Spleen (tissue), 13 donors: ENCODE data around the gene ELSPBP1. TPM values are rescaled to one million over a fixed set of nuclear protein-coding genes. Genes with fewer than 3 reads are reported as not detected.
A peak's percentile ranks its signal among the peaks of the same experiment; 100 is the strongest.
"Not testable (repeated sequence)": the region's sequence is repeated elsewhere in the genome, so short reads cannot be mapped to it uniquely, and the experiment has no call there.

ENCODE experiments used
- DNase-seq: peaks from one replicate; pipeline ENCODE4 v3.0.0-alpha.2; 2020
- H3K27ac ChIP-seq, 8 donors: fragments of 200-600 bp; sonication (generic) in 7 of 8; 1 replicate in 4 of 8; 2 replicates in 4 of 8; pipeline versions ENCODE4 v1.5.0 to v1.8.0; 2016 to 2021; ENCODE audit warnings: inconsistent platforms in 4 of 8, mild to moderate bottlenecking in 4 of 8, moderate library complexity in 1 of 8
- H3K27me3 ChIP-seq, 7 donors: fragments of 200-600 bp; sonication (generic) in 6 of 7; replicated peaks in 1 of 7; 1 replicate in 4 of 7; 2 replicates in 3 of 7; pipeline versions ENCODE4 v1.5.0 to v1.8.0; 2016 to 2021; ENCODE audit warnings: inconsistent platforms in 3 of 7, mild to moderate bottlenecking in 1 of 7
- H3K36me3 ChIP-seq, 6 donors: fragments of 200-600 bp; sonication (generic) in 5 of 6; 1 replicate in 4 of 6; 2 replicates in 2 of 6; pipeline versions ENCODE4 v1.5.0 to v1.8.0; 2016 to 2021; ENCODE audit warnings: inconsistent platforms in 2 of 6
- H3K4me1 ChIP-seq, 6 donors: fragments of 200-600 bp; sonication (generic) in 5 of 6; 1 replicate in 3 of 6; 2 replicates in 3 of 6; pipeline versions ENCODE4 v1.5.0 to v1.8.0; 2016 to 2021; ENCODE audit warnings: inconsistent platforms in 3 of 6
- H3K4me3 ChIP-seq, 8 donors: fragments of 200-600 bp; sonication (generic) in 7 of 8; 1 replicate in 4 of 8; 2 replicates in 4 of 8; pipeline versions ENCODE4 v1.5.0 to v1.8.0; 2016 to 2021; ENCODE audit warnings: inconsistent platforms in 4 of 8, mild to moderate bottlenecking in 4 of 8, moderate library complexity in 2 of 8
- H3K9me3 ChIP-seq, 8 donors: fragments of 200-600 bp; sonication (generic) in 7 of 8; 1 replicate in 4 of 8; 2 replicates in 4 of 8; pipeline versions ENCODE4 v1.5.0 to v1.8.0; 2016 to 2021; ENCODE audit warnings: inconsistent platforms in 4 of 8
- POLR2A ChIP-seq, 3 donors: fragments of 450-650 bp; IDR thresholded peaks; one replicate each; pipeline ENCODE4 v1.5.1; 2017; ENCODE audit warnings: antibody characterized with exemption in 3 of 3, mild to moderate bottlenecking in 1 of 3
- POLR2AphosphoS5 ChIP-seq, 3 donors: sonication (generic); formaldehyde crosslinking; IDR thresholded peaks; one replicate each; pipeline ENCODE4 v1.5.1; 2017; ENCODE audit warnings: antibody characterized with exemption in 3 of 3
- WGBS, 5 donors: extraction: QIAGEN DNeasy Blood & Tissue Kit in 3 of 5; methylation state at CpG; one replicate each; pipeline versions ENCODE4 v1.1.5 to v1.1.7; 2013 to 2018; 5-methylcytosine and 5-hydroxymethylcytosine counted together
- intact Hi-C: fragments of 100-400 bp; cut with DNase I; formaldehyde crosslinking; loops from one replicate; pipeline ENCODE4 v1.15.0; 2023; ENCODE audit warnings: low total_unique reads
- long read RNA-seq, 2 donors: transcript quantifications; one replicate each; lab custom pipeline, GENCODE V29; 2026
- polyA plus RNA-seq, 3 donors: library from polyadenylated mRNA; stranded (reverse); fragments of 200-250 nt; gene quantifications; one replicate each; pipeline ENCODE4 v1.2.1, GENCODE V29; 2013
- total RNA-seq, 7 donors: library from RNA; depleted of rRNA in 3 of 7; stranded (reverse); fragments of >200 nt in 3 of 7; fragmentation: NEBNext Ultra II Directional in 4 of 7; extraction: Animal tissue kit (Norgen Biotek cat#: 25700) in 4 of 7; gene quantifications; one replicate each; pipeline versions ENCODE4 v1.1.0 to v1.2.1, GENCODE V29; 2016 to 2021
- TF ChIP-seq, protein P1 (sequence below), 11 experiments: fragments of 200-600 bp in 7 of 11; fragments of 450-650 bp in 4 of 11; sonication (generic) in 4 of 11; IDR thresholded peaks in 8 of 11; conservative IDR thresholded peaks in 3 of 11; 1 replicate in 7 of 11; 2 replicates in 4 of 11; pipeline versions ENCODE4 v1.4.0 to v1.8.0; 2016 to 2021; ENCODE audit warnings: antibody characterized with exemption in 11 of 11, inconsistent platforms in 4 of 11, mild to moderate bottlenecking in 1 of 11
- donor health status: healthy with polysubstance abuse.
- donor health status: DM: no; HTN: no; CAD: no; lungs with moderate emphysema.
- donor health status: DM: no; HTN: no; CAD: no.
- donor health status: Bipolar disorder and iron deficiency.
- donor health status: healthy.
- donor health status: DM: no; HTN: no; CAD: no.
- donor health status: DM: yes; HTN: yes; CAD: no.

Gene ELSPBP1
- total RNA-seq: not detected
- not detected for polyA plus RNA-seq
- long read RNA-seq, donor 1: 0 reads
- long read RNA-seq, donor 2: 0 reads

DNA sequence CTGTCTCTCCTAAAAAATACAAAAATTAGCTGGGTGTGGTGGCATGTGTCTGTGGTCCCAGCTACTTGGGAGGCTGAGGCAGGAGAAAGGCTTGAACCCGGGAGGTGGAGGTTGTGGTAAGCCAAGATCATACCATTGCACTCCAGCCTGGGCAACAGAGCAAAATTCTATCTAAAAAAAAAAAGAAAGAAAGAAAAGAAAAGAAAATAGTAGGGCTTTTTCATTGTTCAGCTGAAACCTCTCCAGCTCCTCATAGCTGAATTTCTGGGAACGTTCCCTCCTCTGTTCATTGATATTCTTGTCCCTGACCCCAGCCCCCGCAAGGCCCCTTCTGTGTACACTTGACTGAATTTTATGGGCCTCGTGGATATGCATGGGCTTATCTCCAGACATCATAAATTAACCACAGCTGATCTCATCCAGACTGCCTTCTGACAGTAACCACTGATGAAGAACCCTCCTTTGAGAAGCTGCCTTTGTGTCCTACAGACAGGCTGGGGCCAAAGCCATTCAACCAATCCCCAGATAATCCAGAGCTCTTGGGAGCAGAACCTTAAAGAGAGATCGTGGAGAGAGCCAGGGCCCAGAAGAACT, at the start of gene ELSPBP1:
Gene ELSPBP1, plus strand, starts transcription at position 424 of the 594 bp plus-strand sequence. CDS start 14,036 bp downstream, outside the sequence.
- intact Hi-C loops: no loop called here
- H3K27me3 ChIP-seq: peaks cover 0 to 47% (median 0%) of the 10 kb centered on the region in 7 donors
- no peak within 1 kb of the TSS for H3K4me3 ChIP-seq
- 49 to 68% (median 65%) methylated on average over 5 of the region's 5 CpGs for WGBS, 5 donors
- H3K4me1 ChIP-seq: no peaks in the 10 kb centered on the region
- H3K36me3 ChIP-seq: no peaks in the 10 kb centered on the region
- TF ChIP-seq, protein P1, sequence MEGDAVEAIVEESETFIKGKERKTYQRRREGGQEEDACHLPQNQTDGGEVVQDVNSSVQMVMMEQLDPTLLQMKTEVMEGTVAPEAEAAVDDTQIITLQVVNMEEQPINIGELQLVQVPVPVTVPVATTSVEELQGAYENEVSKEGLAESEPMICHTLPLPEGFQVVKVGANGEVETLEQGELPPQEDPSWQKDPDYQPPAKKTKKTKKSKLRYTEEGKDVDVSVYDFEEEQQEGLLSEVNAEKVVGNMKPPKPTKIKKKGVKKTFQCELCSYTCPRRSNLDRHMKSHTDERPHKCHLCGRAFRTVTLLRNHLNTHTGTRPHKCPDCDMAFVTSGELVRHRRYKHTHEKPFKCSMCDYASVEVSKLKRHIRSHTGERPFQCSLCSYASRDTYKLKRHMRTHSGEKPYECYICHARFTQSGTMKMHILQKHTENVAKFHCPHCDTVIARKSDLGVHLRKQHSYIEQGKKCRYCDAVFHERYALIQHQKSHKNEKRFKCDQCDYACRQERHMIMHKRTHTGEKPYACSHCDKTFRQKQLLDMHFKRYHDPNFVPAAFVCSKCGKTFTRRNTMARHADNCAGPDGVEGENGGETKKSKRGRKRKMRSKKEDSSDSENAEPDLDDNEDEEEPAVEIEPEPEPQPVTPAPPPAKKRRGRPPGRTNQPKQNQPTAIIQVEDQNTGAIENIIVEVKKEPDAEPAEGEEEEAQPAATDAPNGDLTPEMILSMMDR (IDR thresholded peaks at IDR 0.05 in 8 of 11, conservative IDR thresholded peaks at IDR 0.05 in 3 of 11): no peak
- no peak for TF ChIP-seq POLR2AphosphoS5 (IDR thresholded peaks at IDR 0.05)
- no peak for TF ChIP-seq POLR2A (IDR thresholded peaks at IDR 0.05)
- no peak for DNase-seq
- H3K9me3 ChIP-seq: no peaks in the 10 kb centered on the region
- no peak within 1 kb of the TSS for H3K27ac ChIP-seq

DNA sequence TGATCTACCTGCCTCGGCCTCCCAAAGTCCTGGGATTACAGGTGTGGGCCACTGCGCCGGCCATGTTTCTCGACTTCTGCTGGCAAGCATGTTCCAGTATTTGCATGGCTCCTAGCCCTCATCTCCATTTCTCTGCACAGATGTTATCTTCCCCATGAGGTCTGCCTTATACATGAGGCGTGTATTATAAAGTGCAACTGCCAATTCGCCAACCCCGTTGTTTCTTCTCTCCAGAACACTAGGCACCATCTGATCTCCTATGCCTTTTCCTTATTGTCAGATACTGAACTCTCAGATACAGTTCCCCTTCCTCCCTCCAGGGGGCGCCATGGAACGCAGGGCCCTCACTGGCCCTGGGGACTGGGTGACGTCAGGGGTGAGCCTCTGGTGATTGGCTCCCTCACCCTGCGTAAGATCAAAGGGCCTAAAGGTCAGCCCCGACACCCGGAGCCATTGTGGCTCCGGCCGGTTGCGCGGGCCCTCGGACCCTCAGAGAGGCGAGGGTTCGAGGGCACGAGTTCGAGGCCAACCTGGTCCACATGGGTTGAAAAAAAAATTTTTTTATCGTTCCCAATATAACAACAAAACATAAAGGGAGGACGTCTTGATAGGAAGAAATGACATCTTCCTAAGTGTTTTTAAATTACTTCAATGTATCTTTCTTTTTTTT, 44.4 kb upstream of the ELSPBP1 start:
- peak; percentile 84 for DNase-seq
- H3K27me3 ChIP-seq: peaks cover 0 to 11% (median 0%) of the 10 kb centered on the region in 7 donors
- H3K4me1 ChIP-seq, H3K9me3 ChIP-seq, intact Hi-C loops, H3K27ac ChIP-seq, H3K4me3 ChIP-seq, H3K36me3 ChIP-seq: not testable (repeated sequence)
- 77 to 91% (median 90%) methylated on average over 18 to 23 of the region's 24 CpGs for WGBS, 5 donors

DNA sequence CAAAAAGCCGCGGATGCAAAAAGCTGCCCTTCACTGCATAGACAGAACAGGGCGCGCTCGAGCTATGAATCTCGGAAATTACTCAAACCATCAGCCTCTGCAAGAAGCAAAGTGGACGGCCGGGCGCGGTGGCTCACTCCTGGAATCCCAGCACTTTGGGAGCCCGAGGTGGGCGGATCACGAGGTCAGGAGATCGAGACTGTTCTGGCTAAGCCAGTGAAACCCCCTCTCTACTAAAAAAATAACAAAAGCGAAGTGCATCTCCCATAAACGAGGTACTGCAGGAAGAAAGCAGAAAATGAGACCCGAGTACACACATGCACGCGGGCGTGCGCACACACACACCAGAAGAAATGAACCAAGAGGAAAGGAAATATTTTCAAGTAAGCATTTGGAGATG, 42.3 kb upstream of the ELSPBP1 start:
- H3K27me3 ChIP-seq: peaks cover 0 to 11% (median 0%) of the 10 kb centered on the region in 7 donors
- DNase-seq, intact Hi-C loops, H3K36me3 ChIP-seq, H3K27ac ChIP-seq, H3K4me1 ChIP-seq, H3K4me3 ChIP-seq, H3K9me3 ChIP-seq: not testable (repeated sequence)
- TF ChIP-seq, protein P1 (IDR thresholded peaks at IDR 0.05 in 8 of 11, conservative IDR thresholded peaks at IDR 0.05 in 3 of 11): peak in 1 of 11 experiments; percentile 26
- WGBS, 5 donors: 58% methylated on average over 15 of the region's 21 CpGs; no CpG with 5 or more reads in 4 of the 5 donors

DNA sequence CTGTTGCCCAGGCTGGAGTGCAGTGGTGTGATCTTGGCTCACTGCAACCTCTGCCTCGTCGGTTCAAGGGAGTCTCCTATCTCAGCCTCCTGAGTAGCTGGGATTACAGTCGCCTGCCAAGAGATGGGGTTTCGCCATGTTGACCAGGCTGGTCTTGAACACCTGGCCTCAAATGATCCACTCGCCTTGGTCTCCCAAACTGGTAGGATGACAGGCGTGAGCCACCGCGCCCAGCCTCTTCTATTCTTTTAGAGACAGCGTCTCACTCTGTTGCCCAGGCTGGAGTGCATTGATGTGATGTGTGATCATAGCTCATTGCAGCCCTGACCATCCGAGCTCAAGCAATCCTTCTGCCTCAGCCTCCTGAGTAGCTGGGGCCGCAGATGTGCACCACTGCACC, 38.5 kb upstream of the ELSPBP1 start:
- DNase-seq, H3K9me3 ChIP-seq, H3K4me3 ChIP-seq, intact Hi-C loops, H3K27ac ChIP-seq, H3K4me1 ChIP-seq, H3K36me3 ChIP-seq, H3K27me3 ChIP-seq: not testable (repeated sequence)
- WGBS, 5 donors: 88 to 96% (median 92%) methylated on average over 6 to 8 of the region's 11 CpGs

DNA sequence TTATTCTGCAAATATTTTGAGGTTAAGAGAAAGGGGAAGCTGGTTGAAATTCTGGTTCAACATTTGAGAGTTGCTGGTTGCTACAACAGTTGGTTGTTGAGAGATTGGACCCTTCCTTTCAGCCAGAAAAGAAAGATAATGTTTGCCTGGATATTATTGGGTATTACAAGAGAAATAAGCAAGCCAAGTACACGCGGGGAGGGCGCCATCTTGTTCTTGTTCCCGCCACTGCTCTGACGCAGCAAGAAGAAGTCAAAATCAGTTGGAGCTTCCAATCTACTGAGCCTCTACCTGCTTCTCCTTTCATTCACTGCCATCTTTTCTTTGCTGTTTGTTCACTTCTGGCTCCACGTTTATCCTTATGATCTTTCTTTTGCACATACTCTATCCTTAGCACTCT, 20.9 kb upstream of the ELSPBP1 start:
- no peaks in the 10 kb centered on the region for H3K4me1 ChIP-seq
- peaks cover 0 to 7% (median 0%) of the 10 kb centered on the region in 8 donors for H3K9me3 ChIP-seq
- no peak for TF ChIP-seq POLR2AphosphoS5 (IDR thresholded peaks at IDR 0.05)
- TF ChIP-seq, protein P1 (IDR thresholded peaks at IDR 0.05 in 8 of 11, conservative IDR thresholded peaks at IDR 0.05 in 3 of 11): no peak
- TF ChIP-seq POLR2A (IDR thresholded peaks at IDR 0.05): no peak
- H3K27ac ChIP-seq: no peak overlapping the region
- intact Hi-C loops: no loop called here
- 77 to 92% (median 85%) methylated on average over 6 of the region's 6 CpGs for WGBS, 5 donors
- no peak for DNase-seq
- H3K36me3 ChIP-seq: no peaks in the 10 kb centered on the region
- peaks cover 0 to 60% (median 8%) of the 10 kb centered on the region in 7 donors for H3K27me3 ChIP-seq
- no peak overlapping the region for H3K4me3 ChIP-seq
